Fibroblast of lung (primary cell): ENCODE results near the gene MRPL4.

Experiments used
- CTCF ChIP-seq, 2 donors: IDR thresholded peaks in 1 of 2; conservative IDR thresholded peaks in 1 of 2; 1 replicate in 1 of 2; 2 replicates in 1 of 2; pipeline ENCODE4 v1.5.1; 2011 to 2012; ENCODE audit warnings: low read length in 2 of 2, control low read depth in 1 of 2, inconsistent platforms in 1 of 2, low read depth in 1 of 2, mild to moderate bottlenecking in 1 of 2
- EZH2 ChIP-seq: IDR thresholded peaks from 2 replicates; pipeline ENCODE4 v1.5.1; 2012; ENCODE audit warnings: low read length, control low read depth, mild to moderate bottlenecking; ENCODE audit errors: missing control alignments

- no peak for TF ChIP-seq CTCF (conservative IDR thresholded peaks at IDR 0.05 in 1 of 2, IDR thresholded peaks at IDR 0.05 in 1 of 2; ENCODE audit: low read depth in 1 of 2, low read length in 2 of 2)
- TF ChIP-seq EZH2, result no peak
Measured at GRCh38 chr19:10251792-10252694, at the start of gene MRPL4.
